HEK293 (cell line): Measurements from ENCODE around the gene TRIM33.

ENCODE experiments used
- EGR2 ChIP-seq: fragments of 450-650 bp; formaldehyde crosslinking; IDR thresholded peaks from 2 replicates; pipeline ENCODE4 v1.5.1; 2016; ENCODE audit warnings: low read depth, missing biosample characterization, missing genetic modification characterization
- KLF1 ChIP-seq: fragments of 450-650 bp; formaldehyde crosslinking; IDR thresholded peaks from 2 replicates; pipeline ENCODE4 v1.5.1; 2016; ENCODE audit warnings: missing biosample characterization, missing genetic modification characterization
- ZFP41 ChIP-seq: fragments of 450-650 bp; formaldehyde crosslinking; IDR thresholded peaks from 2 replicates; pipeline ENCODE4 v1.5.1; 2016; ENCODE audit warnings: missing biosample characterization, missing genetic modification characterization, borderline replicate concordance
- ZNF10 ChIP-seq: fragments of 450-650 bp; formaldehyde crosslinking; IDR thresholded peaks from 2 replicates; pipeline ENCODE4 v1.5.1; 2017; ENCODE audit warnings: missing biosample characterization, missing genetic modification characterization
- ZNF132 ChIP-seq: fragments of 450-650 bp; formaldehyde crosslinking; IDR thresholded peaks from 2 replicates; pipeline ENCODE4 v1.5.1; 2017; ENCODE audit warnings: missing biosample characterization, missing genetic modification characterization, borderline replicate concordance
- ZNF510 ChIP-seq: fragments of 450-650 bp; formaldehyde crosslinking; IDR thresholded peaks from 2 replicates; pipeline ENCODE4 v1.5.1; 2018; ENCODE audit warnings: mild to moderate bottlenecking, missing genetic modification characterization, missing biosample characterization; ENCODE audit not compliant: insufficient replicate concordance
- ZNF549 ChIP-seq: fragments of 450-650 bp; IDR thresholded peaks from 2 replicates; pipeline ENCODE4 v1.5.1; 2018; ENCODE audit warnings: missing biosample characterization, missing genetic modification characterization, mild to moderate bottlenecking, inconsistent platforms, moderate library complexity
- ZNF837 ChIP-seq: fragments of 450-650 bp; formaldehyde crosslinking; IDR thresholded peaks from 2 replicates; pipeline ENCODE4 v1.5.1; 2016; ENCODE audit warnings: missing biosample characterization, missing genetic modification characterization
- TF ChIP-seq, protein P1 (sequence below): fragments of 450-650 bp; formaldehyde crosslinking; IDR thresholded peaks from 2 replicates; pipeline ENCODE4 v1.5.1; 2017; ENCODE audit warnings: missing biosample characterization, missing genetic modification characterization
- TF ChIP-seq, protein P2 (sequence below): fragments of 450-650 bp; formaldehyde crosslinking; IDR thresholded peaks from 2 replicates; pipeline ENCODE4 v1.5.1; 2016; ENCODE audit warnings: missing biosample characterization, missing genetic modification characterization
- TF ChIP-seq, protein P3 (sequence below): fragments of 450-650 bp; formaldehyde crosslinking; IDR thresholded peaks from 2 replicates; pipeline ENCODE4 v1.5.1; 2016; ENCODE audit warnings: missing biosample characterization, missing genetic modification characterization
- TF ChIP-seq, protein P4 (sequence below): fragments of 450-650 bp; formaldehyde crosslinking; IDR thresholded peaks from 2 replicates; pipeline ENCODE4 v1.5.1; 2016; ENCODE audit warnings: missing biosample characterization, missing genetic modification characterization
- TF ChIP-seq, protein P5 (sequence below): fragments of 450-650 bp; formaldehyde crosslinking; IDR thresholded peaks from 2 replicates; pipeline ENCODE4 v1.5.1; 2016; ENCODE audit warnings: missing biosample characterization, missing genetic modification characterization

DNA sequence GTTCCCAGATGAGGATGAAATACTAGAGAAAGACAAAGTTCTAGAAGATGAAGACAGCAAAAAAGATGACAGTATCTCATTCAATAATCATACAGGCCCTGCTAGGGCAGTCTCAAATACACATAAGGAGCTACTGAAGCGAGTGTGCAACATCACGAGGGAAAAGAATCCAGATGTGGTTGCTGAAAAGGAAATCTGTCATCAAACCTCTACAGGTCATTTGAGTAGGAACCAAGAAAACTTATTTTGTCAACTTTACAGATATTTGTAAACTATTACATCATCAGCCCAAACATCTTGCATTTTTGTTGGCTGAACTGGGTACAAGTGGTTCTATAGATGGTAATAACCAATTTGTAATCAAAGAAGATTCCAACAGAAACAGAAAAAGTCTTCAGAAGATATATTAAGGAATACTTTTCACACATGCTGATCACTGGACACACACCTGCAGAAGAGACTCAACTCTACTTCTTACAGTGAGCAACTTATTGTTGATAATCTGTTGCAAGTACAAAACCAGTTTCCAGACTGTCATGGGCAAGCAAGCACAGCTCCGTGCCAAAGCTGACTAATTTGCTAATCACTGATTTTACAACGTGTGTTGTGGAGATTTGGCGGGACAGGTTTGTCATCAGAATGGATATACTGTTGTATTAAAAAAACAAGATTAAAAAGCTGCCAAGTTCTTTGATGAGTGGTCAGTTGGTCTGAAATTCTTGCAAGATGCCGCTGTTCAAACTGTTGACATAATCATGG, 42.1 kb downstream of the TRIM33 start:
- TF ChIP-seq ZNF10 (tag by site-specific recombination) (no peak), ZFP41 (tag by site-specific recombination) (no peak), EGR2 (tag by site-specific recombination) (no peak), KLF1 (tag by site-specific recombination) (no peak), ZNF132 (tag by site-specific recombination) (no peak), ZNF837 (tag by site-specific recombination) (no peak), ZNF510 (tag by site-specific recombination) (no peak), ZNF549 (no peak)
- TF ChIP-seq, protein P1, sequence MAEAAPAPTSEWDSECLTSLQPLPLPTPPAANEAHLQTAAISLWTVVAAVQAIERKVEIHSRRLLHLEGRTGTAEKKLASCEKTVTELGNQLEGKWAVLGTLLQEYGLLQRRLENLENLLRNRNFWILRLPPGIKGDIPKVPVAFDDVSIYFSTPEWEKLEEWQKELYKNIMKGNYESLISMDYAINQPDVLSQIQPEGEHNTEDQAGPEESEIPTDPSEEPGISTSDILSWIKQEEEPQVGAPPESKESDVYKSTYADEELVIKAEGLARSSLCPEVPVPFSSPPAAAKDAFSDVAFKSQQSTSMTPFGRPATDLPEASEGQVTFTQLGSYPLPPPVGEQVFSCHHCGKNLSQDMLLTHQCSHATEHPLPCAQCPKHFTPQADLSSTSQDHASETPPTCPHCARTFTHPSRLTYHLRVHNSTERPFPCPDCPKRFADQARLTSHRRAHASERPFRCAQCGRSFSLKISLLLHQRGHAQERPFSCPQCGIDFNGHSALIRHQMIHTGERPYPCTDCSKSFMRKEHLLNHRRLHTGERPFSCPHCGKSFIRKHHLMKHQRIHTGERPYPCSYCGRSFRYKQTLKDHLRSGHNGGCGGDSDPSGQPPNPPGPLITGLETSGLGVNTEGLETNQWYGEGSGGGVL (tag by site-specific recombination), result no peak
- TF ChIP-seq, protein P2, sequence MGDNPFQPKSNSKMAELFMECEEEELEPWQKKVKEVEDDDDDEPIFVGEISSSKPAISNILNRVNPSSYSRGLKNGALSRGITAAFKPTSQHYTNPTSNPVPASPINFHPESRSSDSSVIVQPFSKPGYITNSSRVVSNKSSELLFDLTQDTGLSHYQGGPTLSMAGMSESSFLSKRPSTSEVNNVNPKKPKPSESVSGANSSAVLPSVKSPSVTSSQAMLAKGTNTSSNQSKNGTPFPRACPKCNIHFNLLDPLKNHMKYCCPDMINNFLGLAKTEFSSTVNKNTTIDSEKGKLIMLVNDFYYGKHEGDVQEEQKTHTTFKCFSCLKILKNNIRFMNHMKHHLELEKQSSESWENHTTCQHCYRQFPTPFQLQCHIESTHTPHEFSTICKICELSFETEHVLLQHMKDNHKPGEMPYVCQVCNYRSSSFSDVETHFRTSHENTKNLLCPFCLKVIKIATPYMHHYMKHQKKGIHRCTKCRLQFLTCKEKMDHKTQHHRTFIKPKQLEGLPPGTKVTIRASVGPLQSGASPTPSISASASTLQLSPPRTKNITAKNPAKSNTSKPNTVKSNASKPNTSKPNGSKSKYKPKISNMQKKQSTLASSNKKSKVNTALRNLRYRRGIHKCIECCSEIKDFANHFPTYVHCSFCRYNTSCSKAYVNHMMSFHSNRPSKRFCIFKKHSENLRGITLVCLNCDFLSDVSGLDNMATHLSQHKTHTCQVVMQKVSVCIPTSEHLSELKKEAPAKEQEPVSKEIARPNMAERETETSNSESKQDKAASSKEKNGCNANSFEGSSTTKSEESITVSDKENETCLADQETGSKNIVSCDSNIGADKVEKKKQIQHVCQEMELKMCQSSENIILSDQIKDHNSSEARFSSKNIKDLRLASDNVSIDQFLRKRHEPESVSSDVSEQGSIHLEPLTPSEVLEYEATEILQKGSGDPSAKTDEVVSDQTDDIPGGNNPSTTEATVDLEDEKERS (tag by site-specific recombination), result no peak
- TF ChIP-seq, protein P3, sequence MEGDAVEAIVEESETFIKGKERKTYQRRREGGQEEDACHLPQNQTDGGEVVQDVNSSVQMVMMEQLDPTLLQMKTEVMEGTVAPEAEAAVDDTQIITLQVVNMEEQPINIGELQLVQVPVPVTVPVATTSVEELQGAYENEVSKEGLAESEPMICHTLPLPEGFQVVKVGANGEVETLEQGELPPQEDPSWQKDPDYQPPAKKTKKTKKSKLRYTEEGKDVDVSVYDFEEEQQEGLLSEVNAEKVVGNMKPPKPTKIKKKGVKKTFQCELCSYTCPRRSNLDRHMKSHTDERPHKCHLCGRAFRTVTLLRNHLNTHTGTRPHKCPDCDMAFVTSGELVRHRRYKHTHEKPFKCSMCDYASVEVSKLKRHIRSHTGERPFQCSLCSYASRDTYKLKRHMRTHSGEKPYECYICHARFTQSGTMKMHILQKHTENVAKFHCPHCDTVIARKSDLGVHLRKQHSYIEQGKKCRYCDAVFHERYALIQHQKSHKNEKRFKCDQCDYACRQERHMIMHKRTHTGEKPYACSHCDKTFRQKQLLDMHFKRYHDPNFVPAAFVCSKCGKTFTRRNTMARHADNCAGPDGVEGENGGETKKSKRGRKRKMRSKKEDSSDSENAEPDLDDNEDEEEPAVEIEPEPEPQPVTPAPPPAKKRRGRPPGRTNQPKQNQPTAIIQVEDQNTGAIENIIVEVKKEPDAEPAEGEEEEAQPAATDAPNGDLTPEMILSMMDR (tag by site-specific recombination), result no peak
- TF ChIP-seq, protein P4, sequence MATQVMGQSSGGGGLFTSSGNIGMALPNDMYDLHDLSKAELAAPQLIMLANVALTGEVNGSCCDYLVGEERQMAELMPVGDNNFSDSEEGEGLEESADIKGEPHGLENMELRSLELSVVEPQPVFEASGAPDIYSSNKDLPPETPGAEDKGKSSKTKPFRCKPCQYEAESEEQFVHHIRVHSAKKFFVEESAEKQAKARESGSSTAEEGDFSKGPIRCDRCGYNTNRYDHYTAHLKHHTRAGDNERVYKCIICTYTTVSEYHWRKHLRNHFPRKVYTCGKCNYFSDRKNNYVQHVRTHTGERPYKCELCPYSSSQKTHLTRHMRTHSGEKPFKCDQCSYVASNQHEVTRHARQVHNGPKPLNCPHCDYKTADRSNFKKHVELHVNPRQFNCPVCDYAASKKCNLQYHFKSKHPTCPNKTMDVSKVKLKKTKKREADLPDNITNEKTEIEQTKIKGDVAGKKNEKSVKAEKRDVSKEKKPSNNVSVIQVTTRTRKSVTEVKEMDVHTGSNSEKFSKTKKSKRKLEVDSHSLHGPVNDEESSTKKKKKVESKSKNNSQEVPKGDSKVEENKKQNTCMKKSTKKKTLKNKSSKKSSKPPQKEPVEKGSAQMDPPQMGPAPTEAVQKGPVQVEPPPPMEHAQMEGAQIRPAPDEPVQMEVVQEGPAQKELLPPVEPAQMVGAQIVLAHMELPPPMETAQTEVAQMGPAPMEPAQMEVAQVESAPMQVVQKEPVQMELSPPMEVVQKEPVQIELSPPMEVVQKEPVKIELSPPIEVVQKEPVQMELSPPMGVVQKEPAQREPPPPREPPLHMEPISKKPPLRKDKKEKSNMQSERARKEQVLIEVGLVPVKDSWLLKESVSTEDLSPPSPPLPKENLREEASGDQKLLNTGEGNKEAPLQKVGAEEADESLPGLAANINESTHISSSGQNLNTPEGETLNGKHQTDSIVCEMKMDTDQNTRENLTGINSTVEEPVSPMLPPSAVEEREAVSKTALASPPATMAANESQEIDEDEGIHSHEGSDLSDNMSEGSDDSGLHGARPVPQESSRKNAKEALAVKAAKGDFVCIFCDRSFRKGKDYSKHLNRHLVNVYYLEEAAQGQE (tag by site-specific recombination), result no peak
- TF ChIP-seq, protein P5, sequence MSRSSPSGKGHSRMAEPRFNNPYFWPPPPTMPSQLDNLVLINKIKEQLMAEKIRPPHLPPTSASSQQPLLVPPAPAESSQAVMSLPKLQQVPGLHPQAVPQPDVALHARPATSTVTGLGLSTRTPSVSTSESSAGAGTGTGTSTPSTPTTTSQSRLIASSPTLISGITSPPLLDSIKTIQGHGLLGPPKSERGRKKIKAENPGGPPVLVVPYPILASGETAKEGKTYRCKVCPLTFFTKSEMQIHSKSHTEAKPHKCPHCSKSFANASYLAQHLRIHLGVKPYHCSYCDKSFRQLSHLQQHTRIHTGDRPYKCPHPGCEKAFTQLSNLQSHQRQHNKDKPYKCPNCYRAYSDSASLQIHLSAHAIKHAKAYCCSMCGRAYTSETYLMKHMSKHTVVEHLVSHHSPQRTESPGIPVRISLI (tag by site-specific recombination), result no peak
